H1 (cell line): ENCODE measurements around the gene SLC39A13. TPM values are rescaled to one million over a fixed set of nuclear protein-coding genes. Genes with fewer than 3 reads are reported as not detected.

ENCODE experiments used
- CEBPB ChIP-seq: IDR thresholded peaks from 2 replicates; pipeline ENCODE4 v1.6.1; 2012; ENCODE audit warnings: low read depth, low read length
- PHF8 ChIP-seq: fragments of 200-600 bp; sonication (generic); conservative IDR thresholded peaks from 2 replicates; pipeline ENCODE4 v1.7.1; 2012; ENCODE audit warnings: low read depth, mild to moderate bottlenecking, inconsistent platforms, low read length, moderate library complexity
- POU5F1 ChIP-seq: IDR thresholded peaks from 2 replicates; pipeline ENCODE4 v1.6.1; 2011; ENCODE audit warnings: low read depth, mild to moderate bottlenecking, low read length, moderate library complexity
- SIX5 ChIP-seq: IDR thresholded peaks from 2 replicates; pipeline ENCODE4 v1.6.1; 2011; ENCODE audit warnings: mild to moderate bottlenecking, low read depth, low read length
- USF2 ChIP-seq: IDR thresholded peaks from 2 replicates; pipeline ENCODE4 v1.6.1; 2011; ENCODE audit warnings: low read length, improper control_type of control experiment
- polyA plus RNA-seq, 7 experiments: library from polyadenylated mRNA; depleted of rRNA in 3 of 7; stranded (reverse) in 5 of 7; unstranded in 2 of 7; fragments of >200 nt in 5 of 7; fragments of 200-250 nt in 2 of 7; gene quantifications; 1 replicate in 5 of 7; 2 replicates in 1 of 7; 4 replicates in 1 of 7; pipeline versions ENCODE4 v1.2.1 to v1.2.3, GENCODE V29; 2011 to 2013; ENCODE audit warnings: missing spikeins in 2 of 7, mixed read lengths in 2 of 7
- total RNA-seq: library from RNA; stranded (reverse); fragmentation: NEBNext Ultra II Directional; extraction: Animal tissue kit (Norgen Biotek cat#: 25700); gene quantifications from 2 replicates; pipeline ENCODE4 v1.2.1, GENCODE V29; 2021

Gene SLC39A13
- total and polyA plus RNA-seq, 2 of the 8 experiments (the other 6 are each of a cell fraction or from before 2014, with no cell fraction given), result 23.2 to 30.0 TPM

DNA sequence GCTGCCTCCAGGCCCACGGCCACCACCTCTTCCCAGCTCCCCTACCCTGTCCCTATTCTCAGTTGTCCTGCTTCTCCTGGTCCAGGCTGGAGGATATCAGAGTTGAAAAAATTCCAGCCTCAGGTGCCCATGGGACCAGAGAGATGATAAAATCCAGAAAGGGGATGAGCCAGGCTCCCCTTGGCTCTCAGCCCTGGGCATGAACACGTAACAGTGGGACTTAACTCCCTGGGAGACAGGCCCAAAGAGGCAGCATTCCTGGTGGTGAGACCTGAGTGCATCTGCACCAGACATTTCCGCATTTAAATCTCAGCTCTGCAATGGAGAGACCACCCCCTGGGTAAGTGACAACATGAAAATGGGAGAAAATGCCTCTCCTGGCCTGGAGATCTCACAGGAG is 10.4 kb upstream of the SLC39A13 start (continued):
- no peak for TF ChIP-seq PHF8
- TF ChIP-seq USF2, result no peak
- no peak for TF ChIP-seq CEBPB
- no peak for TF ChIP-seq SIX5
- TF ChIP-seq POU5F1, result no peak
- TF ChIP-seq, all 59 proteins: peak for 0
